ENCODE measurements around the gene MTRF1.

- TF ChIP-seq CTCF (IDR thresholded peaks at IDR 0.05) (no peak), POLR2AphosphoS5 (IDR thresholded peaks at IDR 0.05; ENCODE audit: low read depth, low read length) (no peak), SIN3A (IDR thresholded peaks at IDR 0.05; ENCODE audit: borderline replicate concordance, insufficient read depth, low read depth, low read length) (no peak), TCF7L2 (IDR thresholded peaks at IDR 0.05; ENCODE audit: low read depth, low read length) (no peak)
These were observed 67.4 kb downstream of the MTRF1 start for GRCh38 chr13:41196011-41196410.

Data from Panc1 (cell line).